ENCODE measurements around the gene CA5B. TPM values are rescaled to one million over a fixed set of nuclear protein-coding genes. Genes with fewer than 3 reads are reported as not detected.
A peak's percentile ranks its signal among the peaks of the same experiment; 100 is the strongest.
"Not testable (repeated sequence)": the region's sequence is repeated elsewhere in the genome, so short reads cannot be mapped to it uniquely, and the experiment has no call there.

CA5B gene
- 20.1 TPM for total RNA-seq

DNA sequence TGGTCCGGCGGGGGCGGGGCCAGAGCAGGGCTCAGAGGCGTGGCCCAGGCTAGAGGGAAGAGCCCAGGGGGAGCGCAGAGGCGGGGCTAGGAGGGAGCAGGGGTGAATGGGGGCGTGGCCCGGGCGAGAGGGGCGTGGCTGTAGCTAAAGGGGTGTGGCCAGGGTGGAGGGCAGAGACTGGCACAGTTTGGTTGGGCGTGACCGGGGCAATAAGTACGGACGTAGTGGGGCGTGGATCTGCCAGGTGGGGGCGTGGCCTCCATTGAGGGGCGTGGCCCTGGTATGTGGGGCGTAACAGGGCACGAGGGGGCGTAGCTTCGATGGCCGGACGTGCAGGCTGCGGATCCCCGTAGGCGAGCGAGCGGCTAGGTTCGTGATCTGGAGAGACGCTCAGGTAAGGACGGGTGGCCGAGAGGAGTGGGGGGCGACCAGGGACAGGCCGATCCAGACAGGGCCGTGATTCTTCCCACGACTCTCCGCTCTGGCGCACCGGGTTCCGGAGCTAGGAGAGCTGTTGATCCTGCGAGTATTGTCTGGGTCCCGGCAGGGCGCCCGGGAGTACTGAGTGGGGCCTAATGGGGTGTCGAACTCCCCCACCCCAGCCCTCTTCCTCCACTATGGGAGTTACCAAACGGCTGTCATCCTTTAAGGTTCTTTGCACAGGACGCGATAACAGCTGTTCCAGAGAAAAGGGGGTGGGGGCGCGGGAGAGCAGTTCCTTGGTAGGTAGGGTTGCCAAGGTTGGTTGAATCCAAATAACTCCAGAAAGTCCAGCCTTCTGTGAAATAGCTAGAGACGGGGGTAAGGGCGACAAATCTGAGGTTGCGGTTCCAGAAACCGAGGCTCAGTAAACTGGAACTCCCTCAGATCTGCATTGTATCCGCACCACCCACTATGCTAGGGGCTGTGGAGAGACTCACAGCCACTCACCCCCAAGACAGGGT, at the start of gene CA5B:
Gene CA5B, plus strand, starts transcription at position 312 of the 944 bp plus-strand sequence. CDS start 11,754 bp downstream, outside the sequence.
- peak; percentile 61 for DNase-seq

- DNase-seq: no peak
Measured at GRCh38 chrX:15694941-15695451, 43.1 kb upstream of the CA5B start.

DNA sequence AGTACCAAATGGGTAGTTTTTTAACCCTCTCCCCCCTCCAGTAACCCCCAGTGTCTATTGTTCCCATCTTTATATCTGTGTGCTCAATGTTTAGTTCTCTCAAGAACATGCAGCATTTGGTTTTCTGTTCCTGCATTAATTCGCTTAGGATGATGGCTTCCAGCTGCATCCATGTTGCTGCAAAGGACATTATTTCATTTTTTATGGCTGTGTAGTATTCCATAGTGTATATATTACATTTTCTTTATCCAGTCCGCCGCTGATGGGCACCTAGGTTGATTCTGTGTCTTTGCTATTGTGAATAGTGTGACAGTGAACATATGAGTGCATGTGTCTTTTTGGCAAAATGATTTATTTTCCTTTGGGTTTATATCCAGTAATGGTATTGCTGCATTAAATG, 41.6 kb upstream of the CA5B start:
- DNase-seq: no peak

- DNase-seq: no peak
Measured at GRCh38 chrX:15702488-15703371, 35.3 kb upstream of the CA5B start.

DNA sequence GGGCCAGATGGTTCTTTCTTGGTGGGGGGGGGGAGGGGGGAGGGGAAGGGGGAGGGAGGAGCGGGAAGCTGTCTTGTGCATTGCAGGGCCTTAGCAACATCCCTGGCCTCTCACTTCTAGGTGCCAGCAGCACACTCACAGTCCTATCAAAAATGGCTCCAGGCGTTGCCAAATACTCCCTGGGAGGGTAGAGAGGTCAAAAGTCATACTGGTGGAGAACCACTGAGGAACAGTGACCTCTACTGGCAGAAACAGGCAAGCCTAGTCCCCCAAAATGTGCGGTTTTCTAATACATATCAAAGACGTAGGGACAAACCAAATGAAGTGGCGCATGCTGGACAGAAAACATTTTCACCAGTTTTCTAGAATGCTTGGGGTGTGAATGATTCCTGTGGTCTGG, 34.3 kb upstream of the CA5B start:
- DNase-seq: not testable (repeated sequence)

GRCh38 chrX:15704273-15704672, 33.8 kb upstream of the CA5B start:
- DNase-seq: not testable (repeated sequence)

DNA sequence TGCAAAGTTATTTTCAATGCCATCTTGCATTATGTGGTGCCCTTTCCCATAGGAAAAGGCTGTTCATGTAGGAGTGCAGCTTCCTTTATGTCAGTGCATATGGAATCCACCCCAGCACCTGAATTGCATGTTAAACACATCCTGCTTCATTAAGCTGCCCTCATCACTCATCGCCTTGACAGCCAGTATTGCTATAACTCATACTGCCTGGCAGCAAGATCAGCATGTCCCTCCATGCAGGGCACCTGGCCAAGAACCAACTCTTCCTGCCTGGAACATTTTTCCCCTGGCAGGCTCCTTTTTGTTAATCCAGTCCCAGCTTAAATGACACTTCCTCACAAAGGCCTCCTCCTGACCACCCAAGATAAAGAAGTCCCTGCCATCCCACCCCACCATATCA, 23.5 kb upstream of the CA5B start:
- DNase-seq: no peak

DNA sequence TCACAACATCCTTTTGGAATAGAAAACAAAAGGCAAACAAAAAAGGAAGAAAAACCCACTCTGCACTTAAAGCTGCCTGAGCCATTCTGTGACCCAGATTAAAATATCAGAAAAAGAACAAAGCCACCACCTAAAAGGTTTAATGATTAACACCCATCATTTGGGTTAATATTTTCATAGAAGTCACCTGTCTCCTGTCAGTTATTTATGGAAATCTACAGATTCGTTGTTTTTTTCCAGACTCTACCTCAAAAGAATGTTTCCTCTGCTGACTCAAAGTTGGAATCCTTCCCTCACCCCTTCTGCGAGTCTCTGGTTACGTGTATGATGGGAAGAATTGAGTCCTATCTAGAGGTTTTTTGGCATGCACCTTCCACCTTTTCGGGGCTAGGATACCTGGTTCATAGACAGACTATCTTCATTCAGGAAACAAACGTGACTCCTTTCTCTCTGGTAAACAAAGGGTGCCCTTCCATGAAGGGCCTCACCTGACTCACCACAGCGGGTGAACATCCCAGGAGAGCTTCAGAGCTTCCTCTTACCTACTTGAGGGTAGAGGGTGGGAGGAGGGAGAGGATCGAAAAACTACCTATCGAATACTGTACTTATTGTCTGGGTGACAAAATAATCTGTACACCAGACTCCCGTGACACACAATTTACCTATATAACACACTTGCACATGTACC, 19.6 kb upstream of the CA5B start:
- DNase-seq: no peak

GRCh38 chrX:15719324-15719968, 18.6 kb upstream of the CA5B start:
- no peak for DNase-seq

GRCh38 chrX:15721911-15722310, 16.2 kb upstream of the CA5B start:
- no peak for DNase-seq

- DNase-seq: no peak
Measured at GRCh38 chrX:15723887-15724517, 14.1 kb upstream of the CA5B start.

- DNase-seq: no peak
Measured at GRCh38 chrX:15724911-15725310, 13.2 kb upstream of the CA5B start.

- not testable (repeated sequence) for DNase-seq
Measured at GRCh38 chrX:15731368-15731767, 6.7 kb upstream of the CA5B start.

- no peak for DNase-seq
Measured at GRCh38 chrX:15737190-15737958, 696 bp upstream of the CA5B start.

DNA sequence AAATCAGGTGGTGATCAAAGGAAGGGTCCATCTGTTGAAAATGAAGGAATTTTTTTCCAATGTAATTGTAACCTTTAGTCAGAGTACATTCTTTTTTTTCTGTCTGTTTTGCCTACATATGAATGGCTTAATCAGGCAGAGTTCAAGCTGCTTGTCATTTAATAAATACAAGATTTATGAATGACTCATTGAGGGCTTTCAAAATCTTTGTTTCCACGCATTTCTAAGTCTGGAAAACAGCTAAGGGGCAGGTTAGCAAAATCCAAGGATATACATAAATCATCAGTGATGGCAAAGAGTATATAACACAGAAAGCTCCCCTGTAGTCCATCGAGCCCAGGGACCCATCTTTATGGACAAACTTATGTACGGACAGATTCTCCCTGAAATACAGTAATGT, 1.8 kb downstream of the CA5B start:
- no peak for DNase-seq

- DNase-seq: no peak
Measured at GRCh38 chrX:15744181-15744867, 6.3 kb downstream of the CA5B start.

GRCh38 chrX:15745179-15745578, 7.1 kb downstream of the CA5B start:
- no peak for DNase-seq

DNA sequence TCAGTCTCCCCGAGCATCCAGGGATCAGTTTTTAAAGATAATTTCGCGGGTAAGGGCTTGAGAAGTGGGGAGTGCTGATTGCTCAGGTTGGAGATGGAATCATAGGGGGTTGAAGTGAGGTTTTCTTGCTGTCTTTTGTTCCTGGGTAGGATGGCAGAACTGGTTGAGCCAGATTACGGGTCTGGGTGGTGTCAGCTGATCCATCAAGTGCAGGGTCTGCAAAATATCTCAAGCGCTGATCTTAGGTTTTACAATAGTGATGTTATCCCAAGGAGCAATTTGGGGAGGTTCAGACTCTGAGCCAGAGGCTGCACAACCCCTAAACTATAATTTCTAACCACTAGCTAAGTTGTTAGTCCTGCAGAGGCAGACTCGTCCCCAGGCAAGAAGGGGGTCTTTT, 8.6 kb downstream of the CA5B start:
- DNase-seq: not testable (repeated sequence)

- DNase-seq: no peak
Measured at GRCh38 chrX:15747626-15748173, 9.6 kb downstream of the CA5B start.

All from skin of body (tissue), 2 donors.